HepG2 (cell line): ENCODE data around the gene SERPINE2. TPM values are rescaled to one million over a fixed set of nuclear protein-coding genes. Genes with fewer than 3 reads are reported as not detected.

Experiments used
- CBX5 ChIP-seq: sonication (generic); formaldehyde crosslinking; IDR thresholded peaks from 2 replicates; pipeline ENCODE4 v1.4.0; 2020; ENCODE audit warnings: missing genetic modification reagents, borderline replicate concordance
- FOXJ3 ChIP-seq: sonication (generic); formaldehyde crosslinking; IDR thresholded peaks from 2 replicates; pipeline ENCODE4 v1.4.0; 2020; ENCODE audit warnings: missing genetic modification reagents, mild to moderate bottlenecking, borderline replicate concordance
- HNF4G ChIP-seq, 2 experiments: sonication (generic) in 1 of 2; formaldehyde crosslinking in 1 of 2; IDR thresholded peaks; 2 replicates each; pipeline versions ENCODE4 v1.4.0 to v1.6.1; 2011 to 2020; ENCODE audit warnings: borderline replicate concordance in 2 of 2, low read depth in 2 of 2, mild to moderate bottlenecking in 2 of 2, low read length in 1 of 2, missing genetic modification reagents in 1 of 2, moderate library complexity in 1 of 2
- HNRNPK ChIP-seq: fragments of 200-400 bp; formaldehyde crosslinking; IDR thresholded peaks from 2 replicates; pipeline ENCODE4 v1.6.1; 2018; ENCODE audit warnings: low read length, low read depth, moderate library complexity, mild to moderate bottlenecking; ENCODE audit not compliant: poor library complexity, severe bottlenecking
- JARID2 ChIP-seq: sonication (generic); formaldehyde crosslinking; IDR thresholded peaks from 2 replicates; pipeline ENCODE4 v1.8.1; 2023; ENCODE audit warnings: missing genetic modification reagents, inconsistent platforms; ENCODE audit not compliant: insufficient replicate concordance
- KLF13 ChIP-seq: sonication (generic); formaldehyde crosslinking; IDR thresholded peaks from 2 replicates; pipeline ENCODE4 v1.4.0; 2020; ENCODE audit warnings: mild to moderate bottlenecking, missing genetic modification reagents
- NFYB ChIP-seq: sonication (generic); formaldehyde crosslinking; IDR thresholded peaks from 2 replicates; pipeline ENCODE4 v1.4.0; 2020; ENCODE audit warnings: missing genetic modification reagents
- NR0B2 ChIP-seq: sonication (generic); formaldehyde crosslinking; IDR thresholded peaks from 2 replicates; pipeline ENCODE4 v1.4.0; 2020; ENCODE audit warnings: mild to moderate bottlenecking, missing genetic modification reagents
- SATB2 ChIP-seq: sonication (generic); formaldehyde crosslinking; IDR thresholded peaks from 2 replicates; pipeline ENCODE4 v1.5.0; 2020; ENCODE audit warnings: missing genetic modification reagents
- SP4 ChIP-seq: sonication (generic); formaldehyde crosslinking; IDR thresholded peaks from 2 replicates; pipeline ENCODE4 v1.8.1; 2023; ENCODE audit warnings: mild to moderate bottlenecking, missing genetic modification reagents
- SPEN ChIP-seq: sonication (generic); formaldehyde crosslinking; IDR thresholded peaks from 2 replicates; pipeline ENCODE4 v1.5.1; 2020; ENCODE audit warnings: low read depth, mild to moderate bottlenecking, missing genetic modification reagents
- TERF1 ChIP-seq: sonication (generic); formaldehyde crosslinking; IDR thresholded peaks from 2 replicates; pipeline ENCODE4 v1.8.0; 2022; ENCODE audit warnings: mild to moderate bottlenecking, missing genetic modification reagents, moderate library complexity
- ZBTB37 ChIP-seq: sonication (generic); formaldehyde crosslinking; IDR thresholded peaks from 2 replicates; pipeline ENCODE4 v1.4.0; 2020; ENCODE audit warnings: mild to moderate bottlenecking, missing genetic modification reagents
- ZNF276 ChIP-seq: sonication (generic); formaldehyde crosslinking; IDR thresholded peaks from 2 replicates; pipeline ENCODE4 v1.4.0; 2020; ENCODE audit warnings: mild to moderate bottlenecking, low read depth, missing genetic modification reagents
- ZNF331 ChIP-seq: sonication (generic); formaldehyde crosslinking; IDR thresholded peaks from 2 replicates; pipeline ENCODE4 v1.4.0; 2020; ENCODE audit warnings: missing genetic modification reagents
- ZNF589 ChIP-seq: sonication (generic); formaldehyde crosslinking; conservative IDR thresholded peaks from 2 replicates; pipeline ENCODE4 v1.8.0; 2022; ENCODE audit warnings: mild to moderate bottlenecking, moderate library complexity, missing genetic modification reagents
- ZNF609 ChIP-seq: sonication (generic); formaldehyde crosslinking; IDR thresholded peaks from 2 replicates; pipeline ENCODE4 v1.4.0; 2020; ENCODE audit warnings: mild to moderate bottlenecking, missing genetic modification reagents, borderline replicate concordance
- polyA plus RNA-seq, 8 experiments: library from polyadenylated mRNA; depleted of rRNA in 3 of 8; stranded (reverse) in 7 of 8; unstranded in 1 of 8; fragments of >200 nt; fragmentation: Illumina TruSeq in 4 of 8; extraction: Trizol in 4 of 8; gene quantifications; 2 replicates each; pipeline versions ENCODE4 v1.2.1 to v1.2.3, GENCODE V29; 2011 to 2016; ENCODE audit warnings: low read depth in 4 of 8, missing spikeins in 1 of 8, mixed read lengths in 1 of 8; ENCODE audit not compliant: insufficient read depth in 1 of 8
- total RNA-seq, 5 experiments: library from RNA; depleted of rRNA; stranded (reverse); fragments of >200 nt; fragmentation: Illumina TruSeq; extraction: Trizol; gene quantifications; 2 replicates each; pipeline ENCODE4 v1.2.3, GENCODE V29; 2016; ENCODE audit warnings: low read depth in 1 of 5

SERPINE2 gene
- total and polyA plus RNA-seq, 2 of the 13 experiments (the other 11 are each of a cell fraction or from before 2014, with no cell fraction given) = 7.9 to 18.1 TPM

- TF ChIP-seq ZNF276 (no peak), ZNF589 (CRISPR knock-in tag) (peak; percentile 93), ZNF609 (CRISPR knock-in tag) (peak; percentile 84), FOXJ3 (no peak), JARID2 (CRISPR knock-in tag) (peak; percentile 83), CBX5 (peak; percentile 96), TERF1 (CRISPR knock-in tag) (0 out of 2 replicates have a peak, but pooled peaks have one; percentile 14), SP4 (CRISPR knock-in tag) (peak; percentile 77; the same call in 1 of the 2 replicates), SATB2 (CRISPR knock-in tag) (peak; percentile 94; the same call in 1 of the 2 replicates), NR0B2 (CRISPR knock-in tag) (peak; percentile 92), HNF4G (IDR thresholded peaks at IDR 0.05; ENCODE audit: borderline replicate concordance, low read depth, low read length) (peak; percentile 53; the same call in 1 of the 2 replicates), HNF4G (CRISPR knock-in tag; IDR thresholded peaks at IDR 0.05; ENCODE audit: borderline replicate concordance, low read depth) (no peak), NFYB (CRISPR knock-in tag) (no peak; the same call in 1 of the 2 replicates), SPEN (CRISPR knock-in tag) (peak; percentile 99), HNRNPK (peak; percentile 99), ZBTB37 (CRISPR knock-in tag) (no peak), KLF13 (CRISPR knock-in tag) (peak; percentile 92), ZNF331 (peak; percentile 90)
Measured at GRCh38 chr2:223944703-223945531, 94.2 kb downstream of the SERPINE2 start, which contains the start of gene WDFY1 (continued).
